CD14-positive monocyte (primary cell): ENCODE measurements around the gene CHTF8. TPM values are rescaled to one million over a fixed set of nuclear protein-coding genes. Genes with fewer than 3 reads are reported as not detected.
"Not testable (repeated sequence)": the region's sequence is repeated elsewhere in the genome, so short reads cannot be mapped to it uniquely, and the experiment has no call there.

Experiments
- DNase-seq, 3 donors: peaks; one replicate each; pipeline ENCODE4 v3.0.0-alpha.2; 2011 to 2022
- H2AFZ ChIP-seq: 2 replicates; pipeline ENCODE4 v1.6.0; 2012; ENCODE audit warnings: mild to moderate bottlenecking, low read depth, low read length, inconsistent platforms; ENCODE audit not compliant: insufficient read depth, poor library complexity, severe bottlenecking
- H3K27ac ChIP-seq, 2 donors: 1 replicate in 1 of 2; 2 replicates in 1 of 2; pipeline ENCODE4 v1.5.1; 2012 to 2013; ENCODE audit warnings: low read length in 2 of 2, control low read depth in 1 of 2, inconsistent platforms in 1 of 2, low read depth in 1 of 2, mild to moderate bottlenecking in 1 of 2
- H3K27me3 ChIP-seq, 2 donors: one replicate each; pipeline versions ENCODE4 v1.6.0 to v1.6.1; 2011 to 2013; ENCODE audit warnings: low read length in 2 of 2; ENCODE audit not compliant: control insufficient read depth in 2 of 2, insufficient read depth in 2 of 2
- H3K36me3 ChIP-seq, 2 donors: replicated peaks in 1 of 2; 1 replicate in 1 of 2; 2 replicates in 1 of 2; pipeline versions ENCODE4 v1.5.1 to v1.6.1; 2012 to 2013; ENCODE audit warnings: low read length in 2 of 2, control low read depth in 1 of 2, inconsistent platforms in 1 of 2, mild to moderate bottlenecking in 1 of 2; ENCODE audit not compliant: insufficient read depth in 2 of 2, control insufficient read depth in 1 of 2
- H3K4me1 ChIP-seq, 2 donors: 1 replicate in 1 of 2; 2 replicates in 1 of 2; pipeline versions ENCODE4 v1.5.1 to v1.6.1; 2012 to 2013; ENCODE audit warnings: low read length in 2 of 2, control low read depth in 1 of 2, inconsistent platforms in 1 of 2, mild to moderate bottlenecking in 1 of 2, moderate library complexity in 1 of 2; ENCODE audit not compliant: insufficient read depth in 2 of 2, control insufficient read depth in 1 of 2
- H3K4me2 ChIP-seq: replicated peaks from 2 replicates; pipeline ENCODE3; 2012; ENCODE audit warnings: low read length, moderate library complexity, mild to moderate bottlenecking; ENCODE audit not compliant: poor library complexity, severe bottlenecking; ENCODE audit errors: extremely low read depth
- H3K4me3 ChIP-seq, 3 experiments: fragments of 200-600 bp in 1 of 3; sonication (generic) in 1 of 3; replicated peaks in 1 of 3; 1 replicate in 2 of 3; 2 replicates in 1 of 3; pipeline ENCODE4 v1.5.1; 2011 to 2013; ENCODE audit warnings: low read length in 3 of 3, mild to moderate bottlenecking in 3 of 3, control low read depth in 2 of 3, low read depth in 2 of 3, inconsistent platforms in 1 of 3, moderate library complexity in 1 of 3
- H3K79me2 ChIP-seq: 2 replicates; pipeline ENCODE4 v1.6.0; 2012; ENCODE audit warnings: mild to moderate bottlenecking, control low read depth, inconsistent platforms, low read length, moderate library complexity; ENCODE audit not compliant: insufficient read depth
- H3K9ac ChIP-seq: 2 replicates; pipeline ENCODE4 v1.6.0; 2017; ENCODE audit warnings: low read length, mild to moderate bottlenecking; ENCODE audit not compliant: insufficient read depth, poor library complexity, severe bottlenecking
- H3K9me3 ChIP-seq, 2 donors: replicated peaks in 1 of 2; 1 replicate in 1 of 2; 2 replicates in 1 of 2; pipeline versions ENCODE4 v1.5.1 to v1.6.1; 2012 to 2013; ENCODE audit warnings: low read length in 2 of 2, control low read depth in 1 of 2; ENCODE audit not compliant: control insufficient read depth in 1 of 2, insufficient read depth in 1 of 2
- H4K20me1 ChIP-seq: 2 replicates; pipeline ENCODE4 v1.6.0; 2012; ENCODE audit warnings: mild to moderate bottlenecking, low read length, control low read depth, moderate library complexity; ENCODE audit not compliant: insufficient read depth
- H3K27ac Mint-ChIP-seq, 7 donors: one replicate each; pipeline ENCODE4 v1.8.0; 2020; ENCODE audit warnings: mild to moderate bottlenecking in 7 of 7, mixed read lengths in 7 of 7, moderate library complexity in 6 of 7, inconsistent platforms in 2 of 7
- H3K27me3 Mint-ChIP-seq, 3 donors: one replicate each; pipeline ENCODE4 v1.8.0; 2021 to 2022; ENCODE audit warnings: low read depth in 3 of 3, mild to moderate bottlenecking in 3 of 3, mixed read lengths in 3 of 3, moderate library complexity in 3 of 3, inconsistent platforms in 1 of 3
- H3K36me3 Mint-ChIP-seq, 2 donors: one replicate each; pipeline ENCODE4 v1.8.0; 2020; ENCODE audit warnings: mixed read lengths in 2 of 2, inconsistent platforms in 1 of 2, mild to moderate bottlenecking in 1 of 2
- H3K4me1 Mint-ChIP-seq: one replicate; pipeline ENCODE4 v1.8.0; 2020; ENCODE audit warnings: mild to moderate bottlenecking, mixed read lengths
- H3K4me3 Mint-ChIP-seq, 2 donors: one replicate each; pipeline ENCODE4 v1.8.0; 2020; ENCODE audit warnings: mild to moderate bottlenecking in 2 of 2, mixed read lengths in 2 of 2, moderate library complexity in 1 of 2
- H3K9me3 Mint-ChIP-seq, 7 donors: one replicate each; pipeline ENCODE4 v1.8.0; 2020 to 2022; ENCODE audit warnings: mixed read lengths in 7 of 7, mild to moderate bottlenecking in 6 of 7, moderate library complexity in 6 of 7, inconsistent platforms in 2 of 7
- WGBS: methylation state at CpG from one replicate; pipeline ENCODE4 v1.1.5; 2013; ENCODE audit warnings: missing lambda C conversion rate; ENCODE audit not compliant: insufficient coverage; 5-methylcytosine and 5-hydroxymethylcytosine counted together
- intact Hi-C, 2 donors: fragments of 100-400 bp; cut with micrococcal nuclease; formaldehyde crosslinking; loops; one replicate each; pipeline versions ENCODE4 v1.15.0 to v1.15.1; 2023
- polyA plus RNA-seq, 3 donors: library from polyadenylated mRNA; depleted of rRNA in 1 of 3; unstranded in 2 of 3; stranded (reverse) in 1 of 3; fragments of 300-500 nt in 2 of 3; fragments of >200 nt in 1 of 3; fragmentation: Illumina TruSeq in 2 of 3; gene quantifications; 1 replicate in 2 of 3; 2 replicates in 1 of 3; pipeline ENCODE4 v1.2.3, GENCODE V29; 2012 to 2021
- TF ChIP-seq, protein P1 (sequence below): fragments of 200-600 bp; IDR thresholded peaks from one replicate; pipeline ENCODE4 v1.8.0; 2022; ENCODE audit warnings: antibody characterized with exemption, mild to moderate bottlenecking

CHTF8 gene
- polyA plus RNA-seq, 3 donors = 45.9 to 172 (median 158) TPM

DNA sequence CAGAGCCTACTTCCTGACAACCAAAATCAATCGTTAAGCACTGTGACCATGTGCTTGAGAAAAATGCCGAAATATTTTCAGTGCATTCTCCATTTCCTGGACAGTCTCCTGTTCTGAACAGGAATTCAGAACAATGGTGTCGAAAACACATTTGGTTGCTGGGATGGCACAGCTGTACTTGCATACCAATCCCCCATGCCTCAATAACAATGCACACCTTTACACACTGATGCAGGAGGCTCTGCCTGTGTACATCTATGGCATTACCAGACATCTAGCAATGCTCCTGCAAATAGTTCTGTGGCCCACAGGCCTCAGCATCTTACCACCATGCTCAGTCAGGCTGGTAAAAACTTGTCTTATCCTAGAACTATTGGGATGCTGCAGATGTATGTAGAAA lies 6.2 kb downstream of the CHTF8 start:
- Mint-ChIP-seq H3K36me3 (peaks cover 2 to 22% of the 10 kb centered on the region in 2 donors), H3K27ac (peak overlapping the region in 1 of 7 donors; percentile 44), H3K4me3 (no peak overlapping the region), H3K27me3 (no peaks in the 10 kb centered on the region), H3K9me3 (no peaks in the 10 kb centered on the region), H3K4me1 (peaks cover 21% of the 10 kb centered on the region)
- 100% methylated on average over 3 of the region's 3 CpGs for WGBS
- Histone ChIP-seq H3K4me2 (no peak overlapping the region), H3K79me2 (peaks cover 75% of the 10 kb centered on the region), H3K36me3 (peaks cover under 1 to 16% of the 10 kb centered on the region in 2 donors), H3K9ac (no peak overlapping the region), H3K9me3 (no peaks in the 10 kb centered on the region), H3K4me1 (peaks cover 4 to 6% of the 10 kb centered on the region in 2 donors), H3K27me3 (no peaks in the 10 kb centered on the region), H4K20me1 (peaks cover 87% of the 10 kb centered on the region), H3K27ac (no peak overlapping the region), H2AFZ (no peak overlapping the region), H3K4me3 (no peak overlapping the region)
- DNase-seq = no peak
- TF ChIP-seq, protein P1, sequence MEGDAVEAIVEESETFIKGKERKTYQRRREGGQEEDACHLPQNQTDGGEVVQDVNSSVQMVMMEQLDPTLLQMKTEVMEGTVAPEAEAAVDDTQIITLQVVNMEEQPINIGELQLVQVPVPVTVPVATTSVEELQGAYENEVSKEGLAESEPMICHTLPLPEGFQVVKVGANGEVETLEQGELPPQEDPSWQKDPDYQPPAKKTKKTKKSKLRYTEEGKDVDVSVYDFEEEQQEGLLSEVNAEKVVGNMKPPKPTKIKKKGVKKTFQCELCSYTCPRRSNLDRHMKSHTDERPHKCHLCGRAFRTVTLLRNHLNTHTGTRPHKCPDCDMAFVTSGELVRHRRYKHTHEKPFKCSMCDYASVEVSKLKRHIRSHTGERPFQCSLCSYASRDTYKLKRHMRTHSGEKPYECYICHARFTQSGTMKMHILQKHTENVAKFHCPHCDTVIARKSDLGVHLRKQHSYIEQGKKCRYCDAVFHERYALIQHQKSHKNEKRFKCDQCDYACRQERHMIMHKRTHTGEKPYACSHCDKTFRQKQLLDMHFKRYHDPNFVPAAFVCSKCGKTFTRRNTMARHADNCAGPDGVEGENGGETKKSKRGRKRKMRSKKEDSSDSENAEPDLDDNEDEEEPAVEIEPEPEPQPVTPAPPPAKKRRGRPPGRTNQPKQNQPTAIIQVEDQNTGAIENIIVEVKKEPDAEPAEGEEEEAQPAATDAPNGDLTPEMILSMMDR = no peak
- intact Hi-C loops = loop anchor here (10.0 kb wide), 1 partner anchor 421 kb away; no protein-coding TSS in a partner anchor

DNA sequence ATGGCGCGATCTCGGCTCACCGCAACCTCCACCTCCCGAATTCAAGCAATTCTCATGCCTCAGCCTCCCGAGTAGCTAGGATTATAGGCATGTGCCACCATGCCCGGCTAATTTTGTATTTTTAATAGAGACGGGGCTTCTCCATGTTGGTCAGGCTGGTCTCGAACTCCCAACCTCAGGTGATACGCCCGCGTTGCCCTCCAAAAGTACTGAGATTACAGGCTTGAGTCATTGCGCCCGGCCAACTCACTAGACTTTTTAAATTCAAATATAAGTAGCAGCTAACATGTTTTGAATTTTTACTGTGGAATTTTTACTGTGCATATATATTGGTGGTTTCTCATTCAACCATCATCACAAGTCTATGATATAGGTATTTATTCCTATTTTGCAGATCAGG lies 7.4 kb downstream of the CHTF8 start:
- H3K79me2 ChIP-seq = peaks cover 63% of the 10 kb centered on the region

DNA sequence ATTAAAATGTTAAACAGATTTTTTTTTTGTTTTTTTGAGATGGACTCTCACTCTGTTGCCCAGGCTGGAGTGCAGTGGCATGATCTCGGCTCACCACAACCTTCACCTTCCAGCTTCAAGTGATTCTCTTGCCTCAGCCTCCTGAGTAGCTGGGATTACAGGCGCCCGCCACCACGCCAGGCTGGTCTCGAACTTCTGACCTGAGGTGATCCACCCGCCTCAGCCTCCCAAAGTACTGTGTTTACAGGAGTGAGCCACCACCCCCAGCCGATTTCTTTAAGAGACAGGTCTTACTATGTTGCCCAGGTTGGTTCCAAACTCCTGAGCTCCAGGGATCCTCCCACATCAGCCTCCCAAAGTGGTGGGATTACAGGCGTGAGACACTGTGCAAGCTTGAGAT lies 8.0 kb downstream of the CHTF8 start:
- Histone ChIP-seq H3K79me2 (peaks cover 57% of the 10 kb centered on the region), H3K36me3 (peaks cover 18 to 34% of the 10 kb centered on the region in 2 donors), H4K20me1 (peaks cover 87% of the 10 kb centered on the region)
- no CpG with 5 or more reads among the region's 8 CpGs for WGBS
- H3K4me1 ChIP-seq, H3K4me2 ChIP-seq, H2AFZ ChIP-seq, H3K4me3 Mint-ChIP-seq, H3K4me1 Mint-ChIP-seq, H3K9ac ChIP-seq, DNase-seq, H3K4me3 ChIP-seq, H3K27ac ChIP-seq, H3K9me3 ChIP-seq, H3K27me3 Mint-ChIP-seq, H3K9me3 Mint-ChIP-seq, H3K27me3 ChIP-seq: not testable (repeated sequence)
- Mint-ChIP-seq H3K36me3 (peaks cover 15 to 41% of the 10 kb centered on the region in 2 donors), H3K27ac (peak overlapping the region in 1 of 7 donors; percentile 61)
- intact Hi-C loops = loop anchor here (5.0 to 10.0 kb wide), 2 partner anchors 420 to 597 kb away; no protein-coding TSS in a partner anchor

More for the DNA sequence above, 7.4 kb downstream of the CHTF8 start:
- not testable (repeated sequence) for H3K4me3 ChIP-seq, H3K27me3 ChIP-seq, DNase-seq, H2AFZ ChIP-seq, H3K27me3 Mint-ChIP-seq, H3K9ac ChIP-seq, H3K27ac ChIP-seq, H3K4me2 ChIP-seq, H3K9me3 Mint-ChIP-seq, H3K9me3 ChIP-seq, H3K4me3 Mint-ChIP-seq, H3K4me1 ChIP-seq
- H3K36me3 Mint-ChIP-seq = peaks cover 13 to 35% of the 10 kb centered on the region in 2 donors
- intact Hi-C loops = loop anchor here (5.0 to 10.0 kb wide), 2 partner anchors 420 to 598 kb away; no protein-coding TSS in a partner anchor
- Histone ChIP-seq H4K20me1 (peaks cover 87% of the 10 kb centered on the region), H3K36me3 (peaks cover 13 to 28% of the 10 kb centered on the region in 2 donors)
- WGBS = 98% methylated on average over 7 of the region's 14 CpGs
- peak overlapping the region in 1 of 7 donors; percentile 22 for H3K27ac Mint-ChIP-seq
- peaks cover 11% of the 10 kb centered on the region for H3K4me1 Mint-ChIP-seq
